ENCODE results near the gene AMBRA1.

Gene AMBRA1

DNA sequence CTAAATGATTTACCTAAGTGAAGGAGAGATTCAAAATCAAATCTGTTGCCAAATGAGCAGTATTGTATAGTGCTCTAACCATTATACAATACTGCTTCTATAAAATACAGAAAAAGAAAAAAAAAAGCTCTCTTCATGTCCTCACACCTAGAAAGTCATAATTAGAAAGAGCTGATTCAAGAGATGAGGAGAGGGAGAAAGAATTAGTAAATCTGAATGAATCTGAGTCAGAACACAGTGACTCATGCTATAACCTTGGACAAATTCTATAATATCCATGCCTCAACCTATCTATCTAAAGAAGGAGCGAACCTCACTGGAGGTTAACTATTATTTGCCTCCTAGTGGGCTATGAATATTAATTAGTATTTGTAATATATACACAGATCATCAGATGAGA, 29.4 kb downstream of the AMBRA1 start:
- H3K36me3 Mint-ChIP-seq (ENCODE audit: low read depth), result peaks cover 4% of the 10 kb centered on the region
- H3K4me1 Mint-ChIP-seq (ENCODE audit: low read depth), result peaks cover 39% of the 10 kb centered on the region
- no peak overlapping the region for H3K4me3 Mint-ChIP-seq
- H3K27me3 Mint-ChIP-seq, result no peaks in the 10 kb centered on the region
- no peaks in the 10 kb centered on the region for H3K9me3 Mint-ChIP-seq
- H3K27ac Mint-ChIP-seq, result no peak overlapping the region

DNA sequence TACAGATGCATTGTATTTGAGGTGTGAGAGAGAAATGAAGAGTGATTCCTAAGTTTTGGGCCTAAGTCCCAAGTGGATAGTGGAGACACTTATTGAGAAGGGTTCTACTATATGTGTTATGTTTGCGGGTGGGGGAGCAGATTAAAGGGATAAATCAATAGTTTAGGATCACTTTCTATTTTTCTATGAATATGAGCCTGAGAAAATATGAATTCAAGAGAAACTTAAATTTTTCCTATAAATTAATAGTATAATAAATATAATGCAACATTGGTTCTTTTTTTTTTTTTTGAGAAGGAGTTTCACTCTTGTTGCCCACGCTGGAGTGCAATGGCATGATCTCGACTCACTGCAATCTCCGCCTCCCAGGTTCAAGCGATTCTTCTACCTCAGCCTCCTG, 31.3 kb downstream of the AMBRA1 start:
- H3K27me3 Mint-ChIP-seq, result no peaks in the 10 kb centered on the region
- H3K36me3 Mint-ChIP-seq (ENCODE audit: low read depth), result peaks cover 4% of the 10 kb centered on the region
- H3K9me3 Mint-ChIP-seq, result no peaks in the 10 kb centered on the region
- H3K4me1 Mint-ChIP-seq (ENCODE audit: low read depth), result peaks cover 54% of the 10 kb centered on the region
- no peak overlapping the region for H3K4me3 Mint-ChIP-seq
- H3K27ac Mint-ChIP-seq, result peak overlapping the region; percentile 26

DNA sequence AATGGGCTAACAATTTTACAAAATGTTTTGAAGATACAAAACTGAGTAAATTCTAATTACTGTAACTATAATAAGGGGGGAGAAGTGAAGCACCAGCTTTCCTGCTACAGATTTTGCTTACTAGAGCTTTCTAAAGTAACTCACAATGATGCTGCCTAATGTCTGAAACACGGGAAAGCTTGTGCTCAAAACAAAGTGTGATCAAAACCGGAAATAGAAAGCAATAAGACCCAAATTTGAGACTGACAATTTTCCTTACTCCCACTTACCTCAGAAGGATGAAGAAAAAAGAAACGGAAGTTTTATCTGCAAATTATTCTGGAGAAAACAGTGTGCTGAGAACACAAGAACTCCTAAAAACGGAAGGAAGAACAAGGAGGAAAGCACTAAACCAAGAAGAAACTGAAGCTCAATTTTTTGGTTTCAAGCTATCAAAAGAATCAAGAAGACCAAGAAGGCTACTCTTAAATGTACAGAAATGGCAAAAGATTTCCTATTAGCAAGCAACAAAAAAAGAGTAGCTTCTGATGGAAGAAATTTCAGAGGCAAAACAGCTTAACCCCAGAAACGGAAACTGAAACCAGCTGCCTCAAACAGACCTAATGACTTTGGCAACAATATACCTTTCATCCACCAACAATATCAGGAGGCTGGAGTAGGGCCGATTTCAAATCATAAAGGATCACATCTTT, 33.4 kb downstream of the AMBRA1 start:
- Mint-ChIP-seq H3K4me3 (peak overlapping the region; percentile 84), H3K27me3 (no peaks in the 10 kb centered on the region), H3K4me1 (ENCODE audit: low read depth) (peaks cover 66% of the 10 kb centered on the region), H3K36me3 (ENCODE audit: low read depth) (peaks cover 4% of the 10 kb centered on the region), H3K27ac (peak overlapping the region; percentile 91), H3K9me3 (no peaks in the 10 kb centered on the region)

- Mint-ChIP-seq H3K36me3 (ENCODE audit: low read depth) (peaks cover 4% of the 10 kb centered on the region), H3K9me3 (no peaks in the 10 kb centered on the region), H3K27ac (peak overlapping the region; percentile 91), H3K27me3 (no peaks in the 10 kb centered on the region), H3K4me1 (ENCODE audit: low read depth) (peaks cover 70% of the 10 kb centered on the region), H3K4me3 (peak overlapping the region; percentile 84)
These were observed 34.0 kb downstream of the AMBRA1 start for GRCh38 chr11:46559815-46560214.

- no peaks in the 10 kb centered on the region for H3K27me3 Mint-ChIP-seq
- H3K36me3 Mint-ChIP-seq (ENCODE audit: low read depth), result peaks cover 12% of the 10 kb centered on the region
- no peaks in the 10 kb centered on the region for H3K9me3 Mint-ChIP-seq
- no peak overlapping the region for H3K27ac Mint-ChIP-seq
- peaks cover 77% of the 10 kb centered on the region for H3K4me1 Mint-ChIP-seq (ENCODE audit: low read depth)
- no peak overlapping the region for H3K4me3 Mint-ChIP-seq
These were observed 36.1 kb downstream of the AMBRA1 start for GRCh38 chr11:46557684-46558151.

DNA sequence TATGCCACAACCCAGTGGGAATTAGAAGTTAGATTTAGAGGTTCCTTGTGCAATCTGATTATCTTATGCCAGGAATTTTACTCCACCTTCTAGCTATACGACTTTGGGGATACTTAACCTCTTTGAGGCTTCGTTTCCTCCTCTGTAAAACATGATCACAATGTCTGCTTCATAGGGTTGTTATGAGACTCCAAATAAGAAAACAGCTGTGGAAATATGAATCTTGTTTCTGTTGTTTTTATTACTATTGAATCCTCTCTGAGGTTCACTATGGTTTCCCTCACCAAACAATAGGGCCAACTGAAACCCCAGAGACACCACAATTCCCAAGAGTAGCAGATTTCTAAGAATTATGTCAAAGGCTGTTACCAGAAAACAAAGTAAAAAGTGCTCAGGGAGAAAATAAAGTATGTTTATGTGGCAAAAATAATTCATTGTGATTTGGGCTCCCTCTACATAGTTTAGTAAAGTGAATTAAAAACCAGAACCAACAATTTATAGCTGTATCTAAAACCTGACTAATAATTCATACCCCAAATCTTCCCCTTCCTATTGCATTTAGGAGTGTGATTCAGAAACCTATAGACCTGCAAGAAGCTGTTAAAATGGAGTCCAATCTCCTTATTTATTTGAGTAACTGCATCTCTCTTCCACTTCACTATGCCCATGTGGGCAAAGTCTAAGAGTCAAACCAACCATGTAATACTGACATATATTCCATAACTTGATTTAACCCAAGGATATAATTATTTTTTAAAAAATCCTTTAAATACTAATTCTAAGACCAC, 38.4 kb downstream of the AMBRA1 start:
- no peaks in the 10 kb centered on the region for H3K9me3 Mint-ChIP-seq
- no peak overlapping the region for H3K27ac Mint-ChIP-seq
- H3K4me1 Mint-ChIP-seq (ENCODE audit: low read depth), result peaks cover 60% of the 10 kb centered on the region
- H3K4me3 Mint-ChIP-seq, result no peak overlapping the region
- H3K36me3 Mint-ChIP-seq (ENCODE audit: low read depth), result peaks cover 8% of the 10 kb centered on the region
- no peaks in the 10 kb centered on the region for H3K27me3 Mint-ChIP-seq

- Mint-ChIP-seq H3K9me3 (no peaks in the 10 kb centered on the region), H3K27me3 (no peaks in the 10 kb centered on the region), H3K27ac (no peak overlapping the region), H3K4me1 (ENCODE audit: low read depth) (peaks cover 54% of the 10 kb centered on the region), H3K36me3 (ENCODE audit: low read depth) (peaks cover 8% of the 10 kb centered on the region), H3K4me3 (no peak overlapping the region)
These were observed 39.3 kb downstream of the AMBRA1 start for GRCh38 chr11:46554213-46555147.

DNA sequence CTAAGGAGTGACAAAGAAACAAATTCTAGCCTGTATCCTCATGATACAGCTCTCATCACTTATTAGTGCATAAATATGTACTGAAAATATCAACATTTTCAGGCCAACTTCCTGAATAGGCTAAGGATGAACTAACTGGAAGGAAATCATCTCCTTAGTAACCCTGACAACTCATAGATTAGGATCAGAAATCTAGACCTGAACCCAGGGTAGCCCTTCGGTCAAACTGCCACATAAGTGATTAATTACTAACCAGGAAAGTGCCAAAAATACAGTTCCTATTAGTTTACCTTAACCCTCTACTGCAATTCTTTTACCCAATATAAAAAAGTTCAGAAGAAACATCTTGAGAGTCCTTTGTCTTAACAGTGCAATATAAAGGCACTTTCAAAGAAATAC, 40.0 kb downstream of the AMBRA1 start:
- Mint-ChIP-seq H3K4me3 (no peak overlapping the region), H3K36me3 (ENCODE audit: low read depth) (peaks cover 8% of the 10 kb centered on the region), H3K4me1 (ENCODE audit: low read depth) (peaks cover 48% of the 10 kb centered on the region), H3K27me3 (no peaks in the 10 kb centered on the region), H3K27ac (no peak overlapping the region), H3K9me3 (no peaks in the 10 kb centered on the region)

GRCh38 chr11:46551261-46551660, 42.6 kb downstream of the AMBRA1 start:
- H3K36me3 Mint-ChIP-seq (ENCODE audit: low read depth), result peaks cover 24% of the 10 kb centered on the region
- no peak overlapping the region for H3K27ac Mint-ChIP-seq
- H3K27me3 Mint-ChIP-seq, result no peaks in the 10 kb centered on the region
- H3K4me1 Mint-ChIP-seq (ENCODE audit: low read depth), result peaks cover 35% of the 10 kb centered on the region
- no peaks in the 10 kb centered on the region for H3K9me3 Mint-ChIP-seq
- no peak overlapping the region for H3K4me3 Mint-ChIP-seq

DNA sequence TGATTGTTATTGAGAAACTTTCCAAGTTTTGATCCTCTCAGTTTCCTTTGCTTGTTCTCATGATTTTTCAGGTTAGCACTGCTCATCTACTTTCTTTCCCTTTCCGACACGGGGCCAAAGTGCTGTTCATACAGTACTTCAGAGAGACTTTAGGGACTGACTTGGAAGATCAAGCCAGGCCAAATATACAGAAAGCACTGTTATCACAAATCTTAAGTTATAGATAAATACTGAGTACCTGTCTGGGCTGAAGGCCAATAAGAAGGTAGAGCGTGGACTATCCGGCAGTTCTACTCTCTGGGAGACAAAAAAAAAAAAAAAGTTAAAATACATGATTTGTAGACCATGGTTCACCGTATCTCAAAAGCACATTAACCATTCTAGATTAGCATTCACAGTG, 46.2 kb downstream of the AMBRA1 start:
- Mint-ChIP-seq H3K4me1 (ENCODE audit: low read depth) (peaks cover 7% of the 10 kb centered on the region), H3K4me3 (no peak overlapping the region), H3K9me3 (no peaks in the 10 kb centered on the region), H3K27me3 (no peaks in the 10 kb centered on the region), H3K27ac (no peak overlapping the region), H3K36me3 (ENCODE audit: low read depth) (peaks cover 43% of the 10 kb centered on the region)

GRCh38 chr11:46543564-46543963, 50.3 kb downstream of the AMBRA1 start:
- H3K4me3 Mint-ChIP-seq, result no peak overlapping the region
- no peak overlapping the region for H3K27ac Mint-ChIP-seq
- H3K27me3 Mint-ChIP-seq, result no peaks in the 10 kb centered on the region
- H3K36me3 Mint-ChIP-seq (ENCODE audit: low read depth), result peaks cover 61% of the 10 kb centered on the region
- H3K9me3 Mint-ChIP-seq, result no peaks in the 10 kb centered on the region
- H3K4me1 Mint-ChIP-seq (ENCODE audit: low read depth), result no peaks in the 10 kb centered on the region

- no peaks in the 10 kb centered on the region for H3K27me3 Mint-ChIP-seq
- H3K4me3 Mint-ChIP-seq, result no peak overlapping the region
- no peak overlapping the region for H3K27ac Mint-ChIP-seq
- peaks cover 52% of the 10 kb centered on the region for H3K36me3 Mint-ChIP-seq (ENCODE audit: low read depth)
- peaks cover 5% of the 10 kb centered on the region for H3K4me1 Mint-ChIP-seq (ENCODE audit: low read depth)
- no peaks in the 10 kb centered on the region for H3K9me3 Mint-ChIP-seq
These were observed 52.0 kb downstream of the AMBRA1 start for GRCh38 chr11:46541593-46542371.

- H3K4me3 Mint-ChIP-seq, result no peak overlapping the region
- H3K9me3 Mint-ChIP-seq, result no peaks in the 10 kb centered on the region
- H3K36me3 Mint-ChIP-seq (ENCODE audit: low read depth), result peaks cover 44% of the 10 kb centered on the region
- H3K4me1 Mint-ChIP-seq (ENCODE audit: low read depth), result peaks cover 5% of the 10 kb centered on the region
- no peak overlapping the region for H3K27ac Mint-ChIP-seq
- no peaks in the 10 kb centered on the region for H3K27me3 Mint-ChIP-seq
These were observed 53.0 kb downstream of the AMBRA1 start for GRCh38 chr11:46540807-46541206.

All from stimulated activated naive CD8-positive, alpha-beta T cell treated with anti-CD3 and anti-CD28 coated beads, Interleukin-15, Interleukin-2, amounts not matched to agents 100 ng/mL and 50 ng/mL, for 24 hours (primary cell).